HepG2 (cell line): ENCODE measurements around the gene POP7. TPM values are rescaled to one million over a fixed set of nuclear protein-coding genes. Genes with fewer than 3 reads are reported as not detected.
A peak's percentile ranks its signal among the peaks of the same experiment; 100 is the strongest.

Source experiments
- ATAC-seq: fragments of 200-7000 bp; cut with Tn5 transposase; 3 replicates; pipeline ENCODE4 v1.9.1; 2020; ENCODE audit warnings: mild to moderate bottlenecking, moderate library complexity
- BruUV-seq: library from RNA; stranded (reverse); fragments of 400-500 nt; replicated peaks from 2 replicates; lab custom pipeline; 2021; lab: Mats Ljungman, UMichigan
- CTCF ChIA-PET: fragments of 300-600 bp; formaldehyde crosslinking; extraction: SDS; loops from one replicate; lab custom pipeline; 2021; ENCODE audit warnings: low total read pairs, inconsistent platforms, low intra/inter-chr PET ratio; lab: Yijun Ruan, JAX
- POLR2A ChIA-PET: fragments of 350-600 bp; sonication (Branson Sonifier 250); formaldehyde crosslinking; loops from one replicate; lab custom pipeline; 2020; ENCODE audit warnings: antibody characterized with exemption, inconsistent platforms; lab: Yijun Ruan, JAX
- DNase-seq: peaks from one replicate; pipeline ENCODE4 v3.0.0-alpha.2; 2015; ENCODE audit warnings: low spot score
- FAIRE-seq: peaks from 3 replicates; lab custom pipeline; 2011; peaks lifted over from hg19 to GRCh38; lab: Jason Lieb, UNC
- H2AFZ ChIP-seq: one replicate; pipeline ENCODE4 v1.6.1; 2011; ENCODE audit warnings: low read length, inconsistent platforms
- H3K27ac ChIP-seq: fragments of 300-600 bp; 3 replicates; pipeline ENCODE4 v1.8.0; 2011; ENCODE audit warnings: mixed run types, mild to moderate bottlenecking, mixed read lengths, low read length, inconsistent platforms; ENCODE audit not compliant: insufficient read depth; ENCODE audit errors: extremely low read length
- H3K27me3 ChIP-seq, 2 experiments: fragments of 200-600 bp in 1 of 2; 2 replicates in 1 of 2; 3 replicates in 1 of 2; pipeline versions ENCODE4 v1.6.0 to v1.8.0; 2011; ENCODE audit warnings: low read length in 2 of 2, mild to moderate bottlenecking in 2 of 2, moderate library complexity in 2 of 2, inconsistent platforms in 1 of 2; ENCODE audit not compliant: insufficient read depth in 2 of 2, control insufficient read depth in 1 of 2
- H3K36me3 ChIP-seq, 2 experiments: fragments of 200-600 bp in 1 of 2; replicated peaks in 1 of 2; 2 replicates in 1 of 2; 3 replicates in 1 of 2; pipeline versions ENCODE4 v1.5.1 to v1.8.0; 2011; ENCODE audit warnings: low read length in 2 of 2, inconsistent platforms in 1 of 2; ENCODE audit not compliant: insufficient read depth in 2 of 2, control insufficient read depth in 1 of 2
- H3K4me1 ChIP-seq: 2 replicates; pipeline ENCODE4 v1.5.1; 2012; ENCODE audit warnings: low read length, inconsistent platforms; ENCODE audit not compliant: insufficient read depth
- H3K4me2 ChIP-seq: 2 replicates; pipeline ENCODE4 v1.6.0; 2011; ENCODE audit warnings: low read depth, low read length, inconsistent platforms
- H3K4me3 ChIP-seq, 3 experiments: fragments of 200-600 bp in 1 of 3; sonication (generic), shearing (Covaris generic) in 1 of 3; replicated peaks in 1 of 3; 2 replicates each; pipeline ENCODE4 v1.5.1; 2011 to 2016; ENCODE audit warnings: low read length in 3 of 3, inconsistent platforms in 2 of 3, low read depth in 2 of 3, mild to moderate bottlenecking in 2 of 3, control low read depth in 1 of 3, mixed read lengths in 1 of 3; ENCODE audit not compliant: insufficient read depth in 1 of 3
- H3K79me2 ChIP-seq: one replicate; pipeline ENCODE4 v1.6.1; 2011; ENCODE audit warnings: low read length, inconsistent platforms; ENCODE audit not compliant: insufficient read depth
- H3K9ac ChIP-seq: 2 replicates; pipeline ENCODE4 v1.6.0; 2011; ENCODE audit warnings: mild to moderate bottlenecking, low read depth, low read length, inconsistent platforms; ENCODE audit not compliant: insufficient read depth
- H3K9me3 ChIP-seq: 2 replicates; pipeline ENCODE4 v1.5.1; 2012; ENCODE audit warnings: mild to moderate bottlenecking, low read length
- H4K20me1 ChIP-seq: 2 replicates; pipeline ENCODE4 v1.6.0; 2011; ENCODE audit warnings: inconsistent platforms, mild to moderate bottlenecking, low read length, moderate library complexity; ENCODE audit not compliant: insufficient read depth
- AGO2 ChIP-seq: fragments of 200-400 bp; formaldehyde crosslinking; optimal IDR thresholded peaks from 2 replicates; pipeline ENCODE3; 2017; ENCODE audit warnings: mild to moderate bottlenecking, low read depth, low read length, moderate library complexity
- CSRNP1 ChIP-seq: sonication (generic); formaldehyde crosslinking; IDR thresholded peaks from 2 replicates; pipeline ENCODE4 v1.8.1; 2023; ENCODE audit warnings: mild to moderate bottlenecking, missing genetic modification reagents
- CTCF ChIP-seq: sonication (generic); formaldehyde crosslinking; IDR thresholded peaks from 2 replicates; pipeline ENCODE4 v1.5.0; 2020; ENCODE audit warnings: mild to moderate bottlenecking, missing genetic modification reagents, moderate library complexity
- FOXJ3 ChIP-seq: sonication (generic); formaldehyde crosslinking; IDR thresholded peaks from 2 replicates; pipeline ENCODE4 v1.4.0; 2020; ENCODE audit warnings: missing genetic modification reagents, mild to moderate bottlenecking, borderline replicate concordance
- POLR2A ChIP-seq, 2 experiments: IDR thresholded peaks; 2 replicates each; pipeline ENCODE4 v1.6.1; 2011; ENCODE audit warnings: low read depth in 2 of 2, low read length in 2 of 2, mild to moderate bottlenecking in 1 of 2, moderate library complexity in 1 of 2; ENCODE audit not compliant: insufficient read depth in 1 of 2
- POLR2AphosphoS2 ChIP-seq: IDR thresholded peaks from 2 replicates; pipeline ENCODE4 v1.6.1; 2011; ENCODE audit warnings: low read depth, low read length, improper control_type of control experiment
- RBFOX2 ChIP-seq: fragments of 200-400 bp; formaldehyde crosslinking; IDR thresholded peaks from 2 replicates; pipeline ENCODE4 v1.6.1; 2017; ENCODE audit warnings: low read depth, mild to moderate bottlenecking, low read length
- RXRA ChIP-seq: sonication (generic); formaldehyde crosslinking; IDR thresholded peaks from 2 replicates; pipeline ENCODE4 v1.5.1; 2020; ENCODE audit warnings: missing genetic modification reagents
- ZNF761 ChIP-seq: sonication (generic); formaldehyde crosslinking; conservative IDR thresholded peaks from 2 replicates; pipeline ENCODE4 v1.4.0; 2020; ENCODE audit warnings: mild to moderate bottlenecking, missing genetic modification reagents
- ZNF775 ChIP-seq: sonication (generic); formaldehyde crosslinking; IDR thresholded peaks from 2 replicates; pipeline ENCODE4 v1.4.0; 2020; ENCODE audit warnings: missing genetic modification reagents, mild to moderate bottlenecking, moderate library complexity, borderline replicate concordance
- WGBS: methylation state at CpG from one replicate; pipeline ENCODE4 v1.1.6; 2017; ENCODE audit warnings: low lambda C conversion rate; 5-methylcytosine and 5-hydroxymethylcytosine counted together
- in situ Hi-C: cut with HindIII; loops from 2 replicates; pipeline ENCODE4 v1.10.0; 2017; ENCODE audit warnings: low pct_unique_long_range_greater_than_20kb; ENCODE audit not compliant: extremely low pct_ligation_motif_present
- intact Hi-C: fragments of 100-400 bp; cut with micrococcal nuclease; formaldehyde crosslinking; loops from one replicate; pipeline ENCODE4 v1.10.0; 2022; ENCODE audit not compliant: unreplicated experiment
- polyA plus RNA-seq, 8 experiments: library from polyadenylated mRNA; depleted of rRNA in 3 of 8; stranded (reverse) in 7 of 8; unstranded in 1 of 8; fragments of >200 nt; fragmentation: Illumina TruSeq in 4 of 8; extraction: Trizol in 4 of 8; gene quantifications; 2 replicates each; pipeline versions ENCODE4 v1.2.1 to v1.2.3, GENCODE V29; 2011 to 2016; ENCODE audit warnings: low read depth in 4 of 8, missing spikeins in 1 of 8, mixed read lengths in 1 of 8; ENCODE audit not compliant: insufficient read depth in 1 of 8
- total RNA-seq, 5 experiments: library from RNA; depleted of rRNA; stranded (reverse); fragments of >200 nt; fragmentation: Illumina TruSeq; extraction: Trizol; gene quantifications; 2 replicates each; pipeline ENCODE4 v1.2.3, GENCODE V29; 2016; ENCODE audit warnings: low read depth in 1 of 5

The POP7 gene
- total and polyA plus RNA-seq, 2 of the 13 experiments (the other 11 are each of a cell fraction or from before 2014, with no cell fraction given): 63.9 to 91.1 TPM

GRCh38 chr7:100688326-100688860 lies 17.5 kb upstream of the POP7 start:
- no peak overlapping the region for H3K27ac ChIP-seq
- WGBS: 94% methylated on average over 16 of the region's 16 CpGs
- peaks cover 23% of the 10 kb centered on the region for H3K4me1 ChIP-seq
- no peak overlapping the region for H3K4me3 ChIP-seq
- no peaks in the 10 kb centered on the region for H3K27me3 ChIP-seq
- no peak overlapping the region for H3K9ac ChIP-seq
- CTCF ChIA-PET: no interaction called here
- H2AFZ ChIP-seq: no peak overlapping the region
- no peak for DNase-seq
- H3K4me2 ChIP-seq: no peak overlapping the region
- H3K36me3 ChIP-seq: peaks cover 35 to 65% of the 10 kb centered on the region in 2 experiments
- FAIRE-seq: no peak
- H4K20me1 ChIP-seq: peaks cover 40% of the 10 kb centered on the region
- BruUV-seq: no TSS peak
- H3K79me2 ChIP-seq: peaks cover 47% of the 10 kb centered on the region
- POLR2A ChIA-PET: no interaction called here
- intact Hi-C loops (no loop called here), in situ Hi-C loops (no loop called here)
- H3K9me3 ChIP-seq: no peaks in the 10 kb centered on the region
- no peak for ATAC-seq
- TF ChIP-seq POLR2A (IDR thresholded peaks at IDR 0.05; ENCODE audit: insufficient read depth in 1 of 2, low read depth in 2 of 2, low read length in 2 of 2): 0 out of 4 replicates have a peak, but pooled peaks of 1 of the 2 experiments have one; percentile 20
- no peak for TF ChIP-seq ZNF761 (CRISPR knock-in tag)

- Histone ChIP-seq H3K4me1 (peaks cover 24% of the 10 kb centered on the region), H4K20me1 (peaks cover 40% of the 10 kb centered on the region)
- no peak for FAIRE-seq
- BruUV-seq: no TSS peak
- TF ChIP-seq POLR2AphosphoS2: no peak
- 0 out of 2 replicates have a peak, but pooled peaks have one; percentile 22 for TF ChIP-seq CSRNP1 (CRISPR knock-in tag)
- no peak for TF ChIP-seq FOXJ3 (CRISPR knock-in tag)
- TF ChIP-seq RBFOX2: peak; percentile 46; the same call in 1 of the 2 replicates
- TF ChIP-seq AGO2: peak; percentile 64
- peak; percentile 15; the same call in 1 of the 2 replicates for TF ChIP-seq CTCF (CRISPR knock-in tag)
- no peak for TF ChIP-seq ZNF775 (CRISPR knock-in tag)
- TF ChIP-seq RXRA (CRISPR knock-in tag): 0 out of 2 replicates have a peak, but pooled peaks have one; percentile 16
- TF ChIP-seq, all 625 proteins: peak for 5
- Histone ChIP-seq H3K27me3 (no peaks in the 10 kb centered on the region), H3K27ac (no peak overlapping the region), H3K4me3 (no peak overlapping the region), H3K4me2 (no peak overlapping the region), H3K79me2 (peaks cover 48% of the 10 kb centered on the region), H3K36me3 (peaks cover 34 to 56% of the 10 kb centered on the region in 2 experiments), H2AFZ (no peak overlapping the region), H3K9ac (no peak overlapping the region), H3K9me3 (no peaks in the 10 kb centered on the region)
- DNase-seq (no peak), ATAC-seq (no peak)
- in situ Hi-C loops: loop anchor here (5.0 to 10.0 kb wide), 2 partner anchors 77 to 225 kb away; partner anchors contain the start of genes MOSPD3 and SPACDR
- intact Hi-C loops: loop anchor here (2.0 to 5.0 kb wide), 2 partner anchors 15 to 77 kb away; partner anchors contain the start of gene MOSPD3
- CTCF ChIA-PET: no interaction called here
- WGBS: 96% methylated on average over 13 of the region's 18 CpGs
- POLR2A ChIA-PET: interaction anchor here (1.8 to 4.0 kb wide), 3 partner anchors 9 to 60 kb away, joined by 5 to 17 read pairs (median 8); partner anchors contain the start of gene POP7
These were observed 16.4 kb upstream of the POP7 start for GRCh38 chr7:100689230-100690135.
